DLD1 (cell line): ENCODE measurements around the gene SCN4A.

ENCODE experiments used
- in situ Hi-C: cut with HindIII; loops from 2 replicates; pipeline ENCODE4 v1.10.0; 2017; ENCODE audit warnings: low sequenced_read_pairs

Gene SCN4A

DNA sequence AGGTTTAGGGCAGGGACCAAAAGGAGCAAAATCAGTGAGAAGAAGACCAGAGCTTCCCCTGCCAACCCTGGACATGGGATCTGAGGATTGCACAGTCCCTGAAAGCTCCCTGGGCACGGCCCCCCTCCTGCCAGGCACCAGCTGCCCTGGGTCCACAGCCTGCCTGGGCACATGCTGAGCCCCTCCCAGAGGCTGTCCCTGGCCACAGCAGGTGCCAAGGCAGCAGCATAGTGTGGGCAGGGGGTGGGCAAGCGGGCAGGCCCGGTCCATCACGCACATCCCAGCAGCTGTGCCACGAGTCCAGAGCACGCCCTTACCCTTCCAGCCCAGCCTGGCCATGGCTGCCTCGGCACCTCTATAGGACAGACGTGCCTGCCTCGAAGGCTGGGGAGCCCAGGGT, 12.7 kb downstream of the SCN4A start:
- in situ Hi-C loops: no loop called here

DNA sequence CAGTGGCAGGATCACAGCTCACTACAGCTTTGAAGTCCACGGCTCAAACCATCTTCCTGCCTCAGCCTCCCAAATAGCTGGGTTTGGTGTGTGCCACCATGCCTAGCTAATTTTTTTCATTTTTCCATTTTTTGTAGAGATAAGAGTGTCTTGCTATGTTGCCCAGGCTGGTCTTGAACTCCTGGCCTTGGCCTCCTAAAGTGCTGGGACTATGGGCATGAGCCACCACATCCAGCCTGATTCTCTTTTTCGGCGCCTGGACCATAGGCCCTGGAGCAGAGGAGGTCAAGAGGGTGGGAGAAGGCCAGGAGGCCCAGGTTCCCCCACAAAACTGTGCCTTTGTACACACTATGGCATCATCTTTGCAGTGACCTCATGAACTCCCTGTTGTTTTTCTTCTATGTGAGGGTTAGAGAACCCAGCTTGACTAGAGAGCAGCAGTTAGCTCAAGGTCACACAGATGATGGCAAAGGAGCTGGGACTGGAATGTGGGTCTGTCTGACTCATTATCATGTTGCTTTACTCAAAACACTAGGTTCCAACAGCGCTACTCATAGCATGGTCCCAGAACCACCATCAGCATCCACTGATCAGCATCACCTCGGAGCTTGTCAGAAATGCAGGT, 16.3 kb downstream of the SCN4A start:
- in situ Hi-C loops: no loop called here

- in situ Hi-C loops: no loop called here
These were observed 16.9 kb downstream of the SCN4A start for GRCh38 chr17:63955791-63956190.

DNA sequence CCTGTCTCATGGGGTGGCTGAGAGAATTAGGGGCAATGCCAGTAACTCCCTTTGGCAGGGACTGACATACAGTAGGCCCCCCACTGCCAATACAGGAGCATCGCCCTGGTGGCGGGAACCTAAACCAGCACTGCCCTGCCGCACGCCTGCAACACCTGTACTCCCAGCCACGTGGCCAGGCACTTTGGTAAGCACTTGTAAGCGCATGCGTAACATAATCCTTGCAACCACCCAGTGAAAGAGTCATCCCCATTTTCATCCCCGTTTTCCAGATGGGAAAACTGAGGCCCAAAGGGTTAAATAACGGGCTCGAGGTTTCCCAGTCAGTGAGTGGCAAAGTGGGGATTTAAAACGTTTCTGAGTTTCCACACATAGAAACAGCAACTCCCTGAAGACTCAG, 17.5 kb downstream of the SCN4A start:
- in situ Hi-C loops: no loop called here

GRCh38 chr17:63954402-63955063, 18.2 kb downstream of the SCN4A start:
- in situ Hi-C loops: no loop called here

GRCh38 chr17:63950940-63951907, 21.5 kb downstream of the SCN4A start:
- in situ Hi-C loops: no loop called here

GRCh38 chr17:63949576-63950250, 23.0 kb downstream of the SCN4A start:
- in situ Hi-C loops: no loop called here

GRCh38 chr17:63948521-63948920, 24.2 kb downstream of the SCN4A start:
- in situ Hi-C loops: no loop called here

- in situ Hi-C loops: no loop called here
These were observed 24.9 kb downstream of the SCN4A start for GRCh38 chr17:63947711-63948330.

DNA sequence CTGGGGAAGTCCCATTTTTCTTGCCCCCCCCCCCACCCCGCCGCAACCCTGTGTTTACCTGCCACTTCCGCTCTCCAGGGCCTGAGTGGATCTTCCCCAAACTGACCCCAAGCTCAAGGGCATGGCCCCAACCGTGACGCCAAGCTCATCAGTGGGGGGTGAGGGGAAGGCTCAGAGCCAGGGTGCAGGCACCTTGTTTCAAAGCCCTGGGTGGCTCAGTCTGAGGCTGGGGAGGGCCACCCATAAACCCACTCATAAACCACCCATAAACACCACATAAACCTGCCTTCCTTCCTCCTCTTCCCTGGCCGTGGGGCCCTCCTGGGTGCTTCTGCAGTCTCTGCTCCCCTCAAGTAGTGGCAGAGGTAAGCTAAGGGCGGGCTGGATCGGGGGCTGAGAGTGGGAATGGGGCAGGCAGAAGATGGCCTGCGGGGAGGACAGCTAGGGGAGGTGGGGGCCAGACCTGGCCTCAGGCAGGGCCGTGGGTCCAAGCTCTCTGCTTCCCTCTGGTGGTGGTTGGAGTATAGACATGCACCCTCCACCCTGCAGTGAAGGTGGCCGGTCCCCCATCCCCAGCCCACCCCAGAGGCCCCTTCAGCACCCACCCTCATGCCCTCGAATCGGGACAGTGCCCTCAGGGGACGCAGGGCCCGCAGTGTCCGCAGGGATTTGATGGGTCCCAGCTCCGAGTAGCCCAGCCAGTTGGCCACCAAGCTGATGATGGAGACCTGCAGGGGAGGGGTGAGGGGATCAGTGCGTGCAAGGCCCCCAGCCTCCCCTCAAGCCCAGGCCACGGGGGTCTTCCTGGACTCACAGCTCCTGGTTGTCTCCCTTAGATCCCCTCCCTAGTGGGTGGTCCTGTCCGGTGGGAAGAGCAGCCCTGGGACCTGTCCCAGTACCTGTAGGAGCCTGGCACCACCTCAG, 26.0 kb downstream of the SCN4A start:
- in situ Hi-C loops: no loop called here

GRCh38 chr17:63945784-63946439, 26.8 kb downstream of the SCN4A start:
- in situ Hi-C loops: no loop called here

GRCh38 chr17:63944736-63945499, 27.8 kb downstream of the SCN4A start:
- in situ Hi-C loops: no loop called here

DNA sequence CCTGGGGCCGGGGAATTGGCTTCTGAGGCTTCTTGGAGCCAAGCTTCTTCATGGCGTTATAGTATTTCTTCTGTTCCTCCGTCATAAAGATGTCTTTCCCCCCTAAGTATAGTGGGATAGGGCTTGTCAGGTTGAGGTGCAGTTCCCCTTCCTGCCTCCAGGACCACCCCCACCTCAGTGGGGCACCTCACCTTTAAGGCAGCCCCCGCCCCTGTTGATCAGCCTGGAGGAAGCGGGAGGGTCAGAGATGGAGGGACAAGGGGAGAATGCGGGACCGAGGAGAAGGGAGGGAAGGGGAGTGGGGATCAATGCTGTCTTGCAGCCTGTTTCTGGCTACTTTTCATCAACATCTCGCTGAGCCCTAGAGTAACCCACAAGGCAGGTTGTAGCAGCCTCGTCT, 29.0 kb downstream of the SCN4A start:
- in situ Hi-C loops: no loop called here

GRCh38 chr17:63942309-63942985, 30.3 kb downstream of the SCN4A start:
- in situ Hi-C loops: no loop called here

DNA sequence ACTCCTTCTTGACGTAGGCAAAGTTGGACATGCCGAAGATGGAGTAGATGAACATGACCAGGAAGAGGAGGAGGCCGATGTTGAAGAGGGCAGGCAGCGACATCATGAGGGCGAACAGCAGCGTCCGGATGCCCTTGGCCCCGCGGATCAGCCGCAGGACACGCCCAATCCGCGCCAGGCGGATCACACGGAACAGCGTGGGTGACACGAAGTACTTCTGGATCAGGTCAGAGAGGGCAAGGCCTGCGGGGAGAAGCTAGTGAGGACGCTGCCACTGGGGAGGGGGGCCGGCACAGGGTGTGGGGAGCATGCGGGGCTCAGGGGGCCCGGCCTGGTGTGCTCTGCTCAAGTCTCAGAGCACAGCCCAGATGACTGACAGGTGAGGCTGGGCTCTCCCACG, 31.0 kb downstream of the SCN4A start:
- in situ Hi-C loops: no loop called here

GRCh38 chr17:63941162-63941561, 31.6 kb downstream of the SCN4A start:
- in situ Hi-C loops: no loop called here

DNA sequence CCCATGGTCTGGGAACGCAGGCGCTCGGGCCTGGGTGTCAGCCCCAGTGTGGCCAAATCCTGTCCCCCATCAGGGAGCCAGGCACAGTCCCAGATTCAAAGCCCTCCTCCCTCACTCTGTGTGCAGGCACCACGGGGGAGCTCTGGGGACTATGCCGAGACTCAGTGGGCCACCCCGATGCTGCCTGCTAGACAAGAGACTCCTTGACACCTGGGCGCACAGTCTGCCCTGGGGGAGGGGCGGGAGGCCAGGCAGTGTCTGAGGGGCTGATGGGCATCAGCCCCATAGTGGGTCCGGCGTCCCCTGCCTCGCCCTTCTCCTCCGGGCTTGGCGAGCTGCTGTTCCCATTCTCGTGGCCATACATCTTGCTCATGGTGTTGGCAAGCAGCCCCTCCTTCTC, 32.1 kb downstream of the SCN4A start:
- in situ Hi-C loops: no loop called here

DNA sequence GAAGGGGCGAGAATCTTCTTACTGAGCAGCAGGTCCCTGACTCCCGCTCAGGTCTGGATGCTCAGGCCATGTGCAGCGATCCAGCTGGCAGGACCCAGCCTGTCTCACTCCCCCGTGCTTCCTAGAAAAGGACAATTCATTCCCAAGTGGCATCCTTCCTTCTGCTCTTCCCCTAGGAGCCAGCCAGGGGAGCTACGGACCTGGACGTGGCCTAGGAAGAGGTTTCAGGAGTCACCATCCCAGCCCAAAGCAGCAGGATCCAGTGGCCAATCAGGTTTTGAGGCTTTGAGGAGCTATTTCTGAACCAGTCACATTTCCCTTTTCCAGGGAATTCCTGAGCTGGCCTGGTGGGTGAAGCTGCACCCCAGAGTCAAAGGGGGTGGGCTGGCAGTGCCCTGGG, 32.8 kb downstream of the SCN4A start:
- in situ Hi-C loops: no loop called here
